Islet precursor cell (in vitro differentiated cells): ENCODE measurements around the gene GPC3.

ENCODE experiments used
- DNase-seq: peaks from one replicate; pipeline ENCODE4 v3.0.0-alpha.2; 2018

Gene GPC3

GRCh38 chrX:133965321-133965720 lies 20.1 kb downstream of the GPC3 start:
- DNase-seq: no peak

- no peak for DNase-seq
Measured at GRCh38 chrX:133961046-133961445, 24.3 kb downstream of the GPC3 start.

- no peak for DNase-seq
Measured at GRCh38 chrX:133959972-133960371, 25.4 kb downstream of the GPC3 start.

GRCh38 chrX:133958997-133959688 lies 26.3 kb downstream of the GPC3 start:
- DNase-seq: no peak

- no peak for DNase-seq
Measured at GRCh38 chrX:133956570-133957340, 28.6 kb downstream of the GPC3 start.

GRCh38 chrX:133953785-133954355 lies 31.5 kb downstream of the GPC3 start:
- no peak for DNase-seq

GRCh38 chrX:133953078-133953477 lies 32.3 kb downstream of the GPC3 start:
- DNase-seq: no peak

GRCh38 chrX:133951098-133951497 lies 34.3 kb downstream of the GPC3 start:
- DNase-seq: no peak

GRCh38 chrX:133950214-133950613 lies 35.2 kb downstream of the GPC3 start:
- no peak for DNase-seq

GRCh38 chrX:133948895-133949294 lies 36.5 kb downstream of the GPC3 start:
- no peak for DNase-seq

- no peak for DNase-seq
Measured at GRCh38 chrX:133947996-133948395, 37.4 kb downstream of the GPC3 start.

- no peak for DNase-seq
Measured at GRCh38 chrX:133947022-133947421, 38.4 kb downstream of the GPC3 start.

GRCh38 chrX:133943507-133943906 lies 41.9 kb downstream of the GPC3 start:
- DNase-seq: no peak

GRCh38 chrX:133939655-133940302 lies 45.6 kb downstream of the GPC3 start:
- no peak for DNase-seq

GRCh38 chrX:133938530-133938929 lies 46.9 kb downstream of the GPC3 start:
- no peak for DNase-seq

GRCh38 chrX:133937022-133937421 lies 48.4 kb downstream of the GPC3 start:
- no peak for DNase-seq

- DNase-seq: no peak
Measured at GRCh38 chrX:133935076-133935475, 50.3 kb downstream of the GPC3 start.

GRCh38 chrX:133933316-133933715 lies 52.1 kb downstream of the GPC3 start:
- no peak for DNase-seq

- no peak for DNase-seq
Measured at GRCh38 chrX:133929836-133930464, 55.4 kb downstream of the GPC3 start.

- no peak for DNase-seq
Measured at GRCh38 chrX:133928365-133928764, 57.0 kb downstream of the GPC3 start.

- no peak for DNase-seq
Measured at GRCh38 chrX:133926809-133927208, 58.6 kb downstream of the GPC3 start.

GRCh38 chrX:133926099-133926498 lies 59.3 kb downstream of the GPC3 start:
- no peak for DNase-seq

- DNase-seq: no peak
Measured at GRCh38 chrX:133924548-133924947, 60.8 kb downstream of the GPC3 start.
